NCI-H510A (cell line): Measurements from ENCODE around the gene SH3BP1.

Source experiments
- DNase-seq: peaks from one replicate; lab custom pipeline; 2025; lab: John Stamatoyannopoulos, UW

Gene SH3BP1

DNA sequence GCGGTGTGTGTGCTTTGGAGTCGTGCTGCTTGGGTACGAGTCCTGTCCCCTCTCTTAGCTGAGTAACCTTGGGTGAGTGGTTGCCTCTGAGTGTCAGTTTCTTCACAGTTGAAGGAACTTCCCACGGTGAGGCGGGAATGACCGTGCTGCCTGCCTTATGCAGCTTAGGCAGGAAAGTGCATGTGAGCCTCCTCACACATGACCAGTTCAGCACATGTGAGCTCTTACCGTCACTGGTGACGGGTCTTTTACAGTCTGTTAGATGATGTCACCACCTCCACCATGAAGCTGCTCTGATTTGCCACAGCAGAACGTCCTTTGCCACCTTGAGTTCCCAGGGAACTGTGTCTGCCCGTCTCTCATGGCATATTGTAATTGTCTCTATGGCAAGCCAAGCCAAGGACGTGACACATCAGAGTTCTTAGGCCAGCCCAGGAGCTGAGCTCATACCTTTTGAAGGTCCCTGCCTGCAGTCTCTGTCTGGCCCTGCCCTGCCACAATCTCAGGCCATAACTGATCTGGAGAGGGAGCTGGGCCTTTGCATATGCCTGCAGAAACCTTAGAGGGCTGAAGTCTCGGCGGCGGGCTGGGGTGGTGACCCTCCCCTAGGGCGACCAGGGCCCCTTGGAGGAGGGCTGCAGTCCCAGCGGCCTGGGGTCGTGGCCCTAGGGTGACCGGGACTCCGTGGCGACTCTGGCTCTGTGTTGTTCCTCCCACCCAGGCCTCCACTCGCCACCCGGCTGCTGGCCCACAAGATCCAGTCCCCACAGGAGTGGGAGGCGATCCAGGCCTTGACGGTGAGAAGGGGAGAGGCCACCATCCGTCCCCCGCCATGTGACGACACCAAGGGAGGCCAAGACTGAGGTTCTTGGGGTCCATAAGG, 23.0 kb upstream of the SH3BP1 start:
- no peak for DNase-seq

DNA sequence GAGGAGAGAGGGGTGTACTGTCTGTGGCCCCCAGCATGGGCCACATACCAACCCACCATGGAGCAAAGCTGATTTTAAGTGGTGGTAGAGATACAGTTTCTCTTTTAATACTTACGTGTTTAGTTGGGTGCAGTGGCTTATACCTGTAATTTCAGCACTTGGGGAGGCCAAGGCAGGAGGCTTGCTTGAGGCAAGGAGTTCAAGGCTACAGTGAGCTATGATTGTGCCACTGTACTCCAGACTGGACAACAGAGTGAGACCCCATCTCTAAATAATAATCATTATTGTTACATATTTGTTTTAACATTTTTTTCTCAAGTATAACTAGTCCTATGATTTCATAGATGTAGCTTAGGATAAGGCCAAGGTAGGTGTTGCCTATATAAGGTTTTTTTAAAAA, 22.0 kb upstream of the SH3BP1 start:
- DNase-seq, result no peak

DNA sequence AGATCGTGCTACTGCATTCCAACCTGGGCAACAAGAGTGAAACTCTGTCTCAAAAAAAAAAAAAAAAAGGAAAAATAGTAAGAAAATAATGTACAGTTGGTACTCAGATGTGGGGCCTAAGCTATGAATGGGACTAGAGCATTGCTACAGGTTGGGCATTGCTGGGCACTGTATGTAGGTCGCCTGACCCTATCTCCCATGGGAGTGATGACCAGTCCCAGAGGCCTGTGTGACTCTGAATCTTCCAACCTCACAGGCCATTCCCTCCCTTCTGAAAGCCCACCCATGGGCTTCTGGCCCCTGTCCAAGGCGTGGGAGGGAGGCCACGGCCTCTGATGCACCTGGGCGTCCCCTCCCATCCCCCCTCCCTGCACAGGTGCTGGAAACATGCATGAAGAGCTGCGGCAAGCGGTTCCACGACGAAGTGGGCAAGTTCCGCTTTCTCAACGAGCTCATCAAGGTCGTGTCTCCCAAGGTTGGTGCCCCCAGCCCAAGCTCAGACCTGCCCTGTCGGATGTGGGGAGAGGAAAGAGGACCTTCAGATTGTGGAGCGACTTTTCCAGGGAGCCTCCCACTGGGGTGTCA, 21.3 kb upstream of the SH3BP1 start:
- no peak for DNase-seq

DNA sequence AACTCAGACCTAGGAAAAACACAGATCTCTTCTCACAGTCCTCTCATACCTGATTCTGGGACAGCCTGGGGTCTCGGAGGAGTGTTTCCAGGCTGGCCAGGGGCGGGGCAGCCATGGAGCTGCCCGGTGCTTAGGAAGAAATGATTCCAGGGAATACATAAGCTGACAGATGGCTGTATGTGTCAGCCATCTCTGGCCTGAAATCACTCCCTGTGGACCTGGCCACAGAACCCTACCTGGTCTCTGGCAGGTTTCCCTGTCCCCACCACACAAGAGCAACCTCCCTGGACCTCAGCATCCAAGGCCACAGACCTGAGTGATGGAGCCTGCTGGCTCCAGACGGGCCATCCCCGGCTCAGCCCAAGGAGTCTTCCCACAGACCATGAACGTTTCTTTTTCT, 20.8 kb upstream of the SH3BP1 start:
- DNase-seq, result no peak

DNA sequence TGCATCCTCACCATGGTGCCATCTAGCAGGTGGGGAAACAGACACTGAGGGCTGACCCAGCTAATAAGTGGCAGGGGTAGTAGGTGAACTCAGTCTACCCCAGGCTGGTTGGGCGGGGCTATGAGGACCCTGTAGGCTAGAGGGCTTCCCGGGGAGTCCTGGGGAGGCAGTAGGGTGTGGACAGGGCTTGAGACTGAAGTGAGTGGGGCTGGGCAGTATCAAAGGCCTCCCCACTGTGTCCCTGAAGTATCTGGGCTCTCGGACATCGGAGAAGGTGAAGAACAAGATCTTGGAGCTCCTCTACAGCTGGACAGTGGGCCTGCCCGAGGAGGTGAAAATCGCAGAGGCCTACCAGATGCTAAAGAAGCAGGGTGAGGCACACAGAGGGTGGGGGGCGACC, 19.5 kb upstream of the SH3BP1 start:
- no peak for DNase-seq

DNA sequence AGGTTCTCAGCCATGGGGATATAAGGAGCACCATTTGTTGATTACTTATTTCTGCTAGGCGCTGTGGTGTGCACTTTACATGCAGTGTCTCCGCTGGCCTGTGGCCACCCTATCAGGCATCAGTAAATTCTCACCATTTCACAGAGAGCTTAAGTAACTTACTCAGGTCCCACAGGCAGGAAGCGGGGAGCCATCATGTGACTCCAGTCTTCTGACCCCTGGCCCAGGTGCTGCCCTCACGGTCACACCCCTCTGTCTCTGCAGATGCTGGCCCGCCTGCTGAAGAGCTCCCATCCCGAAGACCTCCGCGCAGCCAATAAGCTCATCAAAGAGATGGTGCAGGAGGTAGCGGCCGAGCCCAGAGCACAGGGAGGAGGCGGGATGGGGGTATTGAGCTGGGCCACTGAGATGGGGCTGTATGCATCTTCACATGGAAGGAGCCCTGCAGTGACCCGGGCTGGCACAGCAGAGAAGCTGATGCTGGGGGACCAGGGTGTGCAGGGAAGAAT, 18.1 kb upstream of the SH3BP1 start:
- DNase-seq, result no peak

DNA sequence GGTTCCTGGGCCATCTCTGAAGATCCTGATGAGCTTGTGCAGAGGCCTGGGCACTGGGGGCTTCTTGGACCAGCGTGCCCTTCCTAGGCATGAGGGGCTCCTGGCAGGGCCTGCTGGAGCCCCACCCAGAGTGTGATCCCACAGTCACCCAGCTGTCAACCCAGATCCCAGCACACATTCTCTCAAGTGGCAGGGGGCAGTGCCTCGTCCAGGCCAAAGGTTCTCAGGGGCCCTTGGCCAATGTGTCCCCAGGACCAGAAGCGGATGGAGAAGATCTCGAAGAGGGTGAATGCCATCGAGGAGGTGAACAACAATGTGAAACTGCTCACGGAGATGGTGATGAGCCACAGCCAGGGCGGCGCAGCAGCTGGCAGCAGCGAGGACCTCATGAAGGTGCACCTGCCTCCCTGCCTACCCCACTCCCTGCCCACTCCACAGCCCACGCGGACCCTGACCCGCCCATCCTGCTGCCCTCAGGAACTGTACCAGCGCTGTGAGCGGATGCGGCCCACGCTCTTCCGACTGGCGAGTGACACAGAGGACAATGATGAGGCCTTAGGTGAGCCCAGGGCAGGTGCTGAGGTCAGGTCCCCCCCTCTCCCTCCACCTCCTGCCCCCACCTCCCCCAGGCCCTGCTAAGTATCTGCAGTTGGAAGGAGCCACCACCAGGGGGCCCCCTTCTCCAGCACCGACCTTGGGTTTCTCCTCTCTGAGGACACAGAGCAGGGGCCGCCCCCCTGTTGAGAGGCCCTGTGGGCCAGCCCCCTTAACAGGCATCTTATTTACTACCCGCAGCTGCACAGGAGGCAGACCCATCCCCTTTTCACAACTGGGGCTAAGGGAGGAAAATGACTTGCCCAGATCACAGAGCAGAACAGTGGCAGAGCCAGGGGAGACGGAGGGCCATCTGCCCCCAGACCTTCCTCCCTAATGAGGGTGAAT, 16.1 kb upstream of the SH3BP1 start:
- no peak for DNase-seq

DNA sequence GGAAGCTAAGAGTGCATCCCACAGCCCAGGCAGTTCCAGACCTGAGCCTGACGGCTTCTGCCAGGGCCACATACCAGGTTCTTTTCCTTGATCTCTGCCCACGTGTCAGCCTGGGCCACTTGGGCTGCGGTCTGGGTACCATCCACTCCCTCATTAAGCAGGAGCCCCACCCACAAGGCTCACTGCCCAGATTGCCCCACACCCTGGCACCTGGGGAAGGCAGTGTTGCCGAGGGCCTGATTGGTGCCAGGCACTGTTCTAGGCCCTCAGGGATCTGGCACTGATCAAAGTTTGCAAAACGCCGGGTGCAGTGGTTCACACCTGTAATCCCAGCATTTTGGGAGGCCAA, 15.5 kb upstream of the SH3BP1 start:
- no peak for DNase-seq

DNA sequence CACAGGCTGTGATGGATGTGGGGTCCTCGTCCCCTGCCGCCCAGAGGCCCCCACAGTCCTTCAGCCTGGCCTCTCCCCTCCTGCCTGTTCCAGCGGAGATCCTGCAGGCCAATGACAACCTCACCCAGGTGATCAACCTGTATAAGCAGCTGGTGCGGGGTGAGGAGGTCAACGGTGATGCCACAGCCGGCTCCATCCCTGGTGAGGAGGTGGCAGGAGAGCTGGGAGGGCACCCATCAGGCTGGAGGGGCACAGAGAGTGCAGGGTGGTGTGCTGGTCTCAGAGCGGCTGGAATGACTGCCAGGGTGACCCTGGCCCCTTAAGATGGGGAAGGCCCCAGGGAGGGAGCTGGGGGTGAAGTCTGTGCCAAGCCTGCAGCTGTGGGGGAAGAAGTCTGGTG, 14.6 kb upstream of the SH3BP1 start:
- no peak for DNase-seq

DNA sequence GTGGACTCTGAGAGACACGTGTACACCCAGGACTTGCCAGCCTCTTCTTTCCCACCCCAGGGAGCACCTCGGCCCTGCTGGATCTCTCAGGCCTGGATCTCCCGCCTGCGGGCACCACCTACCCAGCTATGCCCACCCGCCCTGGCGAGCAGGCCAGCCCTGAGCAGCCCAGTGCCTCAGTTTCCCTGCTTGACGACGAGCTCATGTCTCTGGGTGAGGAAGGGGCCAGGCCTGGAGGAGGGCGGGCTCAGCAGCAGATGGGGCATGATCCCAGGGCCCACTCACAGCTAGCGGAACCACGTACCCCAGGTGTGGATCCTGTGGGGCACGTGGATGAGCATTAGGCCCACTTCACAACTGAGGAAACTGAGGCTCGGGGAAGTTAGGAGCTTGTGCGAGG, 13.7 kb upstream of the SH3BP1 start:
- no peak for DNase-seq

DNA sequence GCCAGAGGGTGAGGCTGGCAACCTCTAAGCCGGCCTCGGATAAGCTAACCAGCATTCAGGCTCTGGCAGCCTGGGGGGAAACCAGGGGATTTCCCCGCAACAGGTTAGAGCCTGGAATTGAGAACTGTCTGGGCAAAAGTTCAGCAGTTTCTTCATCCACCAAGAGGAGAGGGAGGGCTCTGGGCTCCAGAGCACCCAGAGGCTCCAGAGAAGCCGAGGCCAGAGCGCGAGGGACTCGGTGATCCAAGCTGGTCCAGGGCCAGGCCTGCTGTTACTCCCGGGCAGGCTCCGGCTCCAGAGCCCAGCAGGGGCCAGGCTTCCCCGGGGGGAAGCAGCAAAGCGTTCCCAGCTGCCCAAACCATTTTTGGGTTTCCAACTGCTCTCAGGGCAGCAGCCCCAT, 13.3 kb upstream of the SH3BP1 start:
- DNase-seq, result no peak

DNA sequence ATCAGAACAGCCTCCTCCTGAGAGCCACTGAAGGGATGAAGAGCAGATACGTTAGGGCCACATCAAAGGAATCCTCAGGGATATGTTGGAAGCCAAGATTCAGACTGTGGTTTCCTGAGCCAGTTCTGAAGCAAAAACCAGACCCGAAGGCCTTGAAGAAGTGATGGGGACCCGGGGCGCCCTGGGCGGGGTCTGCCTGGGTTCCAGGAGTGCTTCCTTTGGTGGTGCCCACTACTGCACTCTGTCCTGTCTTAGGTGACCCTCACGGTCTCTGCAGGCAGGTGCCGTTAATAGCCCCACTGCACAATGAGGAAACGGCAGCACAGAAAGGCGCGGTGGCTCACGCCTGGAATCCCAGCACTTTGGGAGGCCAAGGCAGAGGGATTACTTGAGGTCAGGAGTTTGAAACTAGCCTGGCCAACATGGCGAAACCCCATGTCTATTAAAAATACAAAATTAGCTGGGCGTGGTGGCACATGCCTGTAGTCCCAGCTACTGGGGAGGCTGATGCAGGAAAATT, 12.9 kb upstream of the SH3BP1 start:
- DNase-seq, result no peak

DNA sequence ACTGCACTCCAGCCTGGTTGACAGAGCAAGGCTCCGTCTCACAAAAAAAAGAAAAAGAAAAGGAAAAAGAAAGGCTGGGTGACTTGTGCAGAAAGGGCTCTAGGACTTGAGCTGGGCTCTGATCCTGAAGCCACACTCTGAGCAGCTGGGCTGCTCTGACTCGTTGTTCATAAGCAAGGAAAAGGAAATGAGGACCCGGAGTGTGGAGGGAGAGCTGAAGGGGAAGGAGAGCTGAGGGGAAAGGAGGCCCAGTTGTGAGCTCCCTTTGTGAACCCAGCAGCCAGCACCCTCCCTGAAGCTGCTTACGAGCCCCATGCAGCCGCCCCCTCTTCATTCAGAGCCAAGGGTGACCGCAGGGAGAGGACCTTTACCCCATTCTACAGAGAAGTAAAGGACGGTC, 12.3 kb upstream of the SH3BP1 start:
- no peak for DNase-seq

DNA sequence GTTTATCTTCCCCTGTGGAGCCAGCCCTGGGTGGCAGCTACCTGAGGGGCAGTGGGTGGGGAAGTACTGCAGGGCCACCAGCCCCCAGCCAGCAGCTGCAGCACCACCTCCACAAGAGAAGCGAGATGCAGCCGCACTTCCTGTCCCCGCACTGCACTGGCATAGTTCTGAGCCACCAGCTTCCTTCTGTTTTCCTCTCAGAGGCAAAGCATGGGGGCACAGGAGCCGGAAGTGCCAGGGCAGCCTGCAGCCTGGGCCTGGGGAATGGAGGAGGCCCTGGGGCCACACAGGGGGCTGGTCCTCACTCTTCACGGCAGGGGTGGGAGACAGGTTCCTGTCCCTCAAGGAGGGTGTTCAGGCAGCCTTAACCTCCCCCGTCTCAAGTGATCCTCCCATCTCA, 11.9 kb upstream of the SH3BP1 start:
- DNase-seq, result no peak

DNA sequence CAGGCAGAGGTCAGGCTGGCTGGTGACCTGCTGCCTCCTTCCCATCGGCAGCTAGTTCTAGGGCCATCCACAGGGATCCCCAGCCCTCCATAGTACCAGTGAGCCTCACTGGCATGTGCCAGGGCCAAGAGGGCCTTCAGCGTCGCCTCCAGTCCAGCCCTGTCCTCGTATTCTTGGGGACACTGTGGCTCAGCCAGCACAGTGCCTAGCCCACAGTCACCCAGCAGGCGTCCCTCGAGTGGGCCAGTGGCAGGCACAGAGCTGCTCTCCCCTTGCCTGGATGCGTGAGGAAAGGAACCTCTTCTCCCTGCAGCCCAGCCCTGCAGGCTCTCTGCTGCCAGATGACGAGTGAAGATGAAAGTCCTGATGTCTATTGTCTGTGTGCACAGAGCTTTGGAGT, 10.6 kb upstream of the SH3BP1 start:
- DNase-seq, result no peak

DNA sequence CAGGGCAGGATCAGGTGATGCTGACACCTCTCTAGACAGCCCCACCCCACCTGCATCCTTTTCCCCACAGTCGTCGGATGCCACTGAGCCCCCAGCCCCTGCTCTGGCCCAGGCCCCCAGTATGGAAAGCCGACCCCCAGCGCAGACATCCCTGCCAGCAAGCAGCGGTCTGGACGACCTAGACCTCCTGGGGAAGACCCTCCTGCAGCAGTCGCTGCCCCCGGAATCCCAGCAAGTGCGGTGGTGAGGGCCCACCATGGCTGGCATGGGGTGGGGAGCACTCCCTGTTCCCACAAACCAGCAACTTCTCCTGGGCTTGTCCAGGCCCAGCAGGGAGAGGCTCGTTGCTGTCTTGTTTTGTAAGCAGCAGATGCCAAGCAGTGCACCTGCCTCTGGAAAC, 9.5 kb upstream of the SH3BP1 start:
- DNase-seq, result no peak

DNA sequence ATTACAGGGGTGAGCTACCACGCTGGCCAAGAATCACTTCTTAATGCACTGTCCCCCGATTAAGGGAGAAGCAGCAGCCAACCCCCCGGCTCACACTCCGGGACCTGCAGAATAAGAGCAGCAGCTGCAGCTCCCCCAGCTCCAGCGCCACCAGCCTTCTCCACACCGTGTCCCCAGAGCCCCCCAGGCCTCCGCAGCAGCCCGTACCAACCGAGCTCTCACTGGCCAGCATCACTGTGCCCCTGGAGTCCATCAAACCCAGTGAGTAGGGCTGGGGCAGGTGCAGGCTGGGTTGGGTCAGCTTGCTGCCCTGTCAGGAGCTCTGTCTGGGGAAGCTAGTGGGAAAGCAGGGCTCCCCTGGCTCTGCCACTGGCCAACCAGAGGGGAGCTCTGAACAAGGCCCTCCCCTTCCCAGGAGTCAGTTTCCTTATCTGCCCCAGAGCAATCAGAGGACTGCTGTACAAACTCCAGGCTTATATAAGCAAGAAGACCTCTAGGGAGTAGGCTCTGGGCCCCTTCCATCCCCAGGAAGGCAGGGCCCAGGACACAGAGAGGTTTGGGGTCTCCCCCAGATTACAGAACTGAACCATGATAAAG, 8.5 kb upstream of the SH3BP1 start:
- no peak for DNase-seq

DNA sequence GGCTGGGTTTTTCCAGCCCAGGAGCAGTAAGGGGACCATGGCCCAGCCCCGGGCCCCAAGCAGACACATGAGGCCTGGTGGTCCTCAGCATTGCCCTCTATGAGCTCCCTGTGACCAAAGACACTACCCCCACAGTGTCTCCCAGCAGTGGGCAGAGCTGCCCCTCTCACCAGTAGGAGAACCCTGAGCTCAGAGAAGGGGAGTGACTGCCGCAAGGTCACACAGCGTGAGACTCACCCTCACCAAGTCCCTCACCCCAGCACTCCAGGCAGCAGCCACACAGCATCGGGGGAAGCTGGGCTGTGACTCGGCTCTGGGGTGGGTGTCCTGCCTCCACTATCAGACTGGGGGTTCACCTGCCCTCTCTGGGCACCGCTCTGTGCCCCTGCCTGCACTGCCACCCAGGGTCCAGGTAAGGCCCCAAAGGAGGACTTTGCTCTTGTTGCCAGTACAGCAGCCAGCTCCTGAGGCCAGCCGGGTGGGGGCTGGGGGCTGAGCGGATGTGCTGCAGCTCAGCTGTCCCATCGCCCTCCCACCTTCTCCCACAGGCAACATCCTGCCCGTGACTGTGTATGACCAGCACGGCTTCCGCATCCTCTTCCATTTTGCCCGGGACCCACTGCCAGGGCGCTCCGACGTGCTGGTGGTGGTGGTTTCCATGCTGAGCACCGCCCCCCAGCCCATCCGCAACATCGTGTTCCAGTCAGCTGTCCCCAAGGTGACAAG, 7.9 kb upstream of the SH3BP1 start:
- DNase-seq, result no peak

DNA sequence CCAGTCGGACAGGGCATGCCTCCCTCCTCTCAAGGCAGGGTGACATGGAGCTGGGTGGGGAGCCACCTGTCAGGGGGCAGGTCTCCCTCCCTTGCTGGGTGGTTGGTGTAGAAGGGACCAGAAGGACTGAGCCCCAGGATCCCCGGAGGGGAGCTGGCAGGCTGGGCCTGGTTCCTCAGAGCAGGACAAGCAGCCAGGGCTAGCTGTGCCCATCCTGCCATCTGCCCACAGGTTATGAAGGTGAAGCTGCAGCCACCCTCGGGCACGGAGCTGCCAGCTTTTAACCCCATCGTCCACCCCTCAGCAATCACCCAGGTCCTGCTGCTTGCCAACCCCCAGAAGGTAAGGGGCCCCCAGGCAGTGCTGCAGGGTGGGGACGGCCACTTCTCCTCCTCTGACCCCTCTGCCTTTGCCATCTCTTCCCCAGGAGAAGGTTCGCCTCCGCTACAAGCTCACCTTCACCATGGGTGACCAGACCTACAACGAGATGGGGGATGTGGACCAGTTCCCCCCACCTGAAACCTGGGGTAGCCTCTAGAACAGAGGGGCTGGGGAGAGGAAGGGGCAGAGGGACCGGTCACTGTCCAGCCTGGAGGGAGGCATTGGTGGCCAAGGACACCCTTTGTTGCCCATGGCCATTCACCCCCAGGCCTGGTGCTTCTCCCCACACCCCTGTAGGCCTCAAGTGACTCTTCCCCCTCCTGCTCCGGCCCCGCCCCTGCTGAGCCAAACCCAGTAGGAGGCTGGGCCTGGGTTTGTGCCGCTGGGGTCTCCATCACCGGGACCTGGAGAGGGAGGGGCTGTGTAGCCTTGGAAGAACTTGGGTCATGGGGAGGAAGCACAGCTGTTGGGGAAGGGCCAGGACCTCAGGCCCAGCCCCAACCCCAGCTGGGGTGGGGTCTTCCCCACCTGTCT, 7.0 kb upstream of the SH3BP1 start:
- DNase-seq, result no peak

DNA sequence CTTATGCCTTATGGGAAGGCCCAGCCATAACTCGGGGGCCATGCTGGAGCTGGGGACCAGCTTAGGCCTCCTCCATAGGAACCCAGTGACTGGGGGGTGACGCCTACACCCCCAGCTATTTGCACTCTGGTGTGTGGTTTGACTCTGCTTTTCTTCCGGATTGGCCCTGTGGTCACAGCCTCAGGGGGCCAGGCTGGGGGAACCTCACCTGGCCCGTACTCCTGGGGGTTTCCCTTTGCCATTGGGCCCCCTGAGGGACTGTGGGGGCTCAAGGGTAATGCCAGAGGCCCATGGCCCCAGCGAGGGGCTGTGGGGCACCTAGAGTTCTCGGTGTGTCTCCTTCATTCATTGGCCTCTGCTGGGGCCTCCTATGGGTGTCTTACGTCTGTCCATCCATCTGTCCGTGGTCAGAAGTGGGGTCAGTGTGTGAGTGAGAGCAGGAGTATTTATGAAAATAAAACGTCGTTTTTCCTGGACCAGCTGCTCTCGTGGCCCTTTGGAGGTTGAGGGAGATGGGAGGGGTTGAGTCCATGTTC, 6.3 kb upstream of the SH3BP1 start:
- DNase-seq, result no peak
